Sigmoid colon (tissue), 7 donors: ENCODE measurements around the gene HIRA. TPM values are rescaled to one million over a fixed set of nuclear protein-coding genes. Genes with fewer than 3 reads are reported as not detected.

Experiments
- DNase-seq: peaks from one replicate; pipeline ENCODE4 v3.0.0-alpha.2; 2019
- H3K27ac ChIP-seq, 4 donors: fragments of 200-600 bp; sonication (generic); one replicate each; pipeline ENCODE4 v1.5.1; 2016 to 2019; ENCODE audit warnings: mild to moderate bottlenecking in 1 of 4
- H3K27me3 ChIP-seq, 3 donors: fragments of 200-600 bp; sonication (generic); one replicate each; pipeline ENCODE4 v1.5.1; 2019; ENCODE audit warnings: mild to moderate bottlenecking in 1 of 3
- H3K36me3 ChIP-seq, 4 donors: fragments of 200-600 bp; sonication (generic); one replicate each; pipeline ENCODE4 v1.5.1; 2016 to 2019
- H3K4me1 ChIP-seq, 4 donors: fragments of 200-600 bp; sonication (generic); one replicate each; pipeline ENCODE4 v1.5.1; 2017 to 2019
- H3K4me3 ChIP-seq, 4 donors: fragments of 200-600 bp; sonication (generic); one replicate each; pipeline ENCODE4 v1.5.1; 2017 to 2019; ENCODE audit warnings: mild to moderate bottlenecking in 2 of 4, moderate library complexity in 1 of 4
- H3K9me3 ChIP-seq, 4 donors: fragments of 200-600 bp in 3 of 4; sonication (generic) in 3 of 4; one replicate each; pipeline versions ENCODE4 v1.5.1 to v1.6.1; 2013 to 2019
- EP300 ChIP-seq, 4 donors: sonication (generic); formaldehyde crosslinking; IDR thresholded peaks; one replicate each; pipeline ENCODE4 v1.6.1; 2017; ENCODE audit warnings: antibody characterized with exemption in 4 of 4
- POLR2A ChIP-seq, 2 donors: fragments of 450-650 bp; IDR thresholded peaks; one replicate each; pipeline ENCODE4 v1.6.1; 2016; ENCODE audit warnings: antibody characterized with exemption in 2 of 2, mild to moderate bottlenecking in 2 of 2, moderate library complexity in 2 of 2
- POLR2AphosphoS5 ChIP-seq, 4 donors: sonication (generic); formaldehyde crosslinking; IDR thresholded peaks; one replicate each; pipeline ENCODE4 v1.6.1; 2017; ENCODE audit warnings: antibody characterized with exemption in 4 of 4
- WGBS, 2 donors: extraction: QIAGEN DNeasy Blood & Tissue Kit; methylation state at CpG; one replicate each; pipeline ENCODE4 v1.1.7; 2013; 5-methylcytosine and 5-hydroxymethylcytosine counted together
- intact Hi-C: fragments of 100-400 bp; cut with DNase I; formaldehyde crosslinking; loops from one replicate; pipeline ENCODE4 v1.15.1; 2023
- polyA plus RNA-seq, 3 donors: library from polyadenylated mRNA; stranded (reverse); fragments of 200-250 nt; gene quantifications; one replicate each; pipeline ENCODE4 v1.2.3, GENCODE V29; 2013
- total RNA-seq, 4 donors: library from RNA; depleted of rRNA; stranded (reverse); fragments of >200 nt; gene quantifications; one replicate each; pipeline ENCODE4 v1.1.0, GENCODE V29; 2016
- TF ChIP-seq, protein P1 (sequence below), 4 experiments: fragments of 450-650 bp in 3 of 4; fragments of 200-600 bp in 1 of 4; IDR thresholded peaks; one replicate each; pipeline ENCODE4 v1.5.1; 2016 to 2019; ENCODE audit warnings: antibody characterized with exemption in 4 of 4, mild to moderate bottlenecking in 3 of 4, moderate library complexity in 2 of 4
- donor health status: healthy with polysubstance abuse.
- donor health status: Bipolar disorder and iron deficiency.
- donor health status: healthy.

The HIRA gene
- total and polyA plus RNA-seq, 7 donors = 11.1 to 25.0 (median 15.3) TPM

DNA sequence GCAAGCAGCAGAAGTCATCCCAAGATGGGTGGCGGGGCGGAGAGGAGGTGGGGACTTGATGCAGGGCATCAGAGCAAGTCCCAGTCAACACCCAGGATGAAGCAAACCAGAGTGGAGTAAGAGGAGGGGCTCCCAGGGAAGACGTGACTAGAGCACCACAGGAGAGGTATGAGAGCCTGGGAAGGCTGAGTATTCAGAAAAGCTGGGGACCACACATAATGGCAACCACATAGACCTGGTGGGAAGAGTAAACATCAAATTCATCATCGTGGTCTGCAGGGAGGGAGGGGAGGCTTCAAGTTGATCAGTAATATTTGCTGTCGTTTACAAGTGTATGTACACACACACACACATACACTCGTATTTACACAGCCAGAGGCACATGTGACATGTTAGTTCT is 79.3 kb downstream of the HIRA start:
- no peak overlapping the region for H3K4me3 ChIP-seq
- intact Hi-C loops = no loop called here
- peaks cover 18 to 98% (median 39%) of the 10 kb centered on the region in 4 donors for H3K36me3 ChIP-seq
- no peak for DNase-seq
- H3K4me1 ChIP-seq = no peaks in the 10 kb centered on the region
- 86 to 93% methylated on average over 6 of the region's 6 CpGs for WGBS, 2 donors
- H3K27me3 ChIP-seq = no peaks in the 10 kb centered on the region
- TF ChIP-seq POLR2A (IDR thresholded peaks at IDR 0.05) = no peak
- no peak for TF ChIP-seq POLR2AphosphoS5 (IDR thresholded peaks at IDR 0.05)
- H3K9me3 ChIP-seq = no peaks in the 10 kb centered on the region
- H3K27ac ChIP-seq = no peak overlapping the region

DNA sequence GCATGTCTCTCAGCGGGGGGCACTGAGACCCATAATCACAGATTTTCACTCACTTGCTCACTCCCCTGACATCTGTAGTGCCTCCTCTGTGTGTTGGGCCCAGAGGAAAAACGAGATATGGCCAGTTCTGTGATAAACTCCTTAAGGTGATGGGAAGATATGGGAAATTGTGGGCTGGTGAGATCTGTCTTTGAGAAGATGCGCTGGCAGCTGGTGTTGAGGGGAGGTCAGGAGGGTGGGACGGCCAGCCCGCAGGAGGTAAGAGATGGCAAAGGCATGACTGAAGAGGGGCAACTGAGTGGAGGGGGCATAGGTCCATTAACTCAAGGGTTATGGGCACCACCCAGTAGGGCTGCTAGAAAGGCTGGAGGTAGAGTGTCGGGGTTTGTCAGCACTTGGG is 79.9 kb downstream of the HIRA start:
- H3K4me3 ChIP-seq = no peak overlapping the region
- intact Hi-C loops = no loop called here
- H3K27me3 ChIP-seq = no peaks in the 10 kb centered on the region
- H3K4me1 ChIP-seq = no peaks in the 10 kb centered on the region
- no peak overlapping the region for H3K27ac ChIP-seq
- TF ChIP-seq, protein P1, sequence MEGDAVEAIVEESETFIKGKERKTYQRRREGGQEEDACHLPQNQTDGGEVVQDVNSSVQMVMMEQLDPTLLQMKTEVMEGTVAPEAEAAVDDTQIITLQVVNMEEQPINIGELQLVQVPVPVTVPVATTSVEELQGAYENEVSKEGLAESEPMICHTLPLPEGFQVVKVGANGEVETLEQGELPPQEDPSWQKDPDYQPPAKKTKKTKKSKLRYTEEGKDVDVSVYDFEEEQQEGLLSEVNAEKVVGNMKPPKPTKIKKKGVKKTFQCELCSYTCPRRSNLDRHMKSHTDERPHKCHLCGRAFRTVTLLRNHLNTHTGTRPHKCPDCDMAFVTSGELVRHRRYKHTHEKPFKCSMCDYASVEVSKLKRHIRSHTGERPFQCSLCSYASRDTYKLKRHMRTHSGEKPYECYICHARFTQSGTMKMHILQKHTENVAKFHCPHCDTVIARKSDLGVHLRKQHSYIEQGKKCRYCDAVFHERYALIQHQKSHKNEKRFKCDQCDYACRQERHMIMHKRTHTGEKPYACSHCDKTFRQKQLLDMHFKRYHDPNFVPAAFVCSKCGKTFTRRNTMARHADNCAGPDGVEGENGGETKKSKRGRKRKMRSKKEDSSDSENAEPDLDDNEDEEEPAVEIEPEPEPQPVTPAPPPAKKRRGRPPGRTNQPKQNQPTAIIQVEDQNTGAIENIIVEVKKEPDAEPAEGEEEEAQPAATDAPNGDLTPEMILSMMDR (IDR thresholded peaks at IDR 0.05) = no peak
- TF ChIP-seq POLR2A (IDR thresholded peaks at IDR 0.05) = no peak
- TF ChIP-seq POLR2AphosphoS5 (IDR thresholded peaks at IDR 0.05) = no peak
- no peak for TF ChIP-seq EP300 (IDR thresholded peaks at IDR 0.05)
- DNase-seq = no peak
- H3K9me3 ChIP-seq = no peaks in the 10 kb centered on the region
- H3K36me3 ChIP-seq = peaks cover 18 to 98% (median 37%) of the 10 kb centered on the region in 4 donors
- WGBS, 2 donors = 93 to 96% methylated on average over 6 of the region's 6 CpGs

DNA sequence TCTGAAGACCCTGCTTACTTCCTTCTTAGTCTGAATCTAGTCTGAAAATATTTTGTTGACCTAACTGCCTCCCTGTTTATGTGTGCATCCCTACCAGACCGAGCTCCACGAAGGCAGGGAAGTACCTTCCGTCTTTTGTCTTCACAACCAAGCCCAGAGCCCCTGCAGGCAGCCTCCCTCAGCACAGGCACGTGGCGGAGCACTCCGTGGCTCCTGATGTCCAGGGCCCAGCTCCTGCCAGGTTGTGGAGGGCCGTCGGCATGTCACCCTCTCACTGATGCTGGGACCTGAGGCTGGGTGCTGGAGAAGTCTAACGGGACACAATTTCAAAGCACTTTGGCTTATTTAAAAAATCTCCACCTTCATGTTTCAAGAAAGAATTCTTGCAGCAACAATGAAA is 80.6 kb downstream of the HIRA start:
- no peak for DNase-seq
- Histone ChIP-seq H3K4me1 (no peaks in the 10 kb centered on the region), H3K4me3 (no peak overlapping the region), H3K27me3 (no peaks in the 10 kb centered on the region), H3K27ac (no peak overlapping the region), H3K9me3 (no peaks in the 10 kb centered on the region), H3K36me3 (peaks cover 18 to 97% (median 33%) of the 10 kb centered on the region in 4 donors)
- WGBS, 2 donors = 97% methylated on average over 9 of the region's 9 CpGs
- intact Hi-C loops = no loop called here
- TF ChIP-seq POLR2AphosphoS5 (IDR thresholded peaks at IDR 0.05) (no peak), EP300 (IDR thresholded peaks at IDR 0.05) (no peak), POLR2A (IDR thresholded peaks at IDR 0.05) (no peak)
- TF ChIP-seq, protein P1 (IDR thresholded peaks at IDR 0.05) = no peak

DNA sequence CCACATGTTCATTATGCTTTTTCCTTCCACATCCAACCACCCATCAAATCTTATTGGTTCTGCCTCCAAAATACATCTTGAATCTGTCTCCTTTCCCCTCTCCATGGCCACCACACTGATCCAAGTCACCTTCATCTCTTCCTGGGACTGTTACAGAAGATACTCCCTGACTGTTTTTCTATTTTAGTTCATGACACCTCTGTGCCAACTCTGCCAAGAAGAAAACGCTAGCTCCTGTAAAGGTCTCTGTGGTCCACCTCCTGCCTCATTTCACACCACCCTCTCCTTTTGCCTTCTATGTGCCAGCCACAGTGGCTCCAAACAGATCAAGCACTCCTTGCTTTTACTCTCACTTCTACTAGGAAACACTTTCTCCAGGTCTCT is 81.1 kb downstream of the HIRA start:
- Histone ChIP-seq H3K27me3 (no peaks in the 10 kb centered on the region), H3K27ac (no peak overlapping the region), H3K36me3 (peaks cover 18 to 97% (median 33%) of the 10 kb centered on the region in 4 donors), H3K4me3 (no peak overlapping the region), H3K4me1 (no peaks in the 10 kb centered on the region), H3K9me3 (no peaks in the 10 kb centered on the region)
- intact Hi-C loops = no loop called here
- 98 to 99% methylated on average over 1 of the region's 1 CpG for WGBS, 2 donors
- no peak for DNase-seq
- TF ChIP-seq EP300 (IDR thresholded peaks at IDR 0.05) (no peak), POLR2A (IDR thresholded peaks at IDR 0.05) (no peak), POLR2AphosphoS5 (IDR thresholded peaks at IDR 0.05) (no peak)
- TF ChIP-seq, protein P1 (IDR thresholded peaks at IDR 0.05) = no peak

DNA sequence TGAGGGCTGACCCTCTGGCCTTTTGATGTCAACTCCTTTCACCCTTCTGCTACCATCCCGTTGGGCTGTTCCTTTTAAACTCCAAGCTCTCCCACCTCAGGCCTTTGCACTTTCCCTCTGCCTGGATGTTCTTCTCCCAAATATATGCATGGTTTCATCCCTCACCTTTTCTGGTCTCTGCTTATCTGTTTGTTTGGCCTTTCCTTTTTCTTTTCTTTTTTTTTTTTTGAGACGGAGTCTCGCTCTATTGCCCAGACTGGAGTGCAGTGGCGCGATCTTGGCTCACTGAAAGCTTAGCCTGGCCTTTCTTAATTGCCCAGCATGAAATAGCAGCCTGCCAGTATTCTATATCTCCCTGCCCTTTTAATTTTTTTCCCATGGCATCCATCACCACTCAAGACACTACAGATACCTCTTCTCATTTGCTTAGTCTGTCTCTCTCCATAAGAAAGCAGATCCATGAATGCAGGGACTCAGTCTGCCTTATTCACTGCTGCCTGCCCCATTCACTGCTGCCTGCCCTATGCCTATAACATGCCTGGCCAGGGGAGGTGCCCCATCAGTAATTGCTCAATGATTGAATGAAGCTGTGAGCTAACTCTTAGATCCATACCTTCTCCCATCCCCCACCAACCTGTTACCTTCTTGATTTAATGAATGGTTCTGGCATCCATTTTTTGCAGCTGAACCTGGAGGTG is 81.6 kb downstream of the HIRA start:
- H3K27ac ChIP-seq = no peak overlapping the region
- WGBS, 2 donors = 91 to 97% methylated on average over 5 of the region's 5 CpGs
- DNase-seq = no peak
- peaks cover 18 to 97% (median 33%) of the 10 kb centered on the region in 4 donors for H3K36me3 ChIP-seq
- no peak overlapping the region for H3K4me3 ChIP-seq
- intact Hi-C loops = no loop called here
- H3K9me3 ChIP-seq = no peaks in the 10 kb centered on the region
- H3K4me1 ChIP-seq = no peaks in the 10 kb centered on the region
- no peak for TF ChIP-seq EP300 (IDR thresholded peaks at IDR 0.05)
- no peak for TF ChIP-seq POLR2AphosphoS5 (IDR thresholded peaks at IDR 0.05)
- TF ChIP-seq, protein P1 (IDR thresholded peaks at IDR 0.05) = no peak
- no peak for TF ChIP-seq POLR2A (IDR thresholded peaks at IDR 0.05)
- H3K27me3 ChIP-seq = no peaks in the 10 kb centered on the region
